Stimulated activated CD4-positive, alpha-beta T cell treated with anti-CD3 and anti-CD28 coated beads, Interleukin-4, amount 100 ng/mL, for 1 hour (primary cell): ENCODE data around the gene TSC22D1.
"Not testable (repeated sequence)": the region's sequence is repeated elsewhere in the genome, so short reads cannot be mapped to it uniquely, and the experiment has no call there.

Source experiments
- DNase-seq: peaks from one replicate; pipeline ENCODE4 v3.0.0-alpha.2; 2020

The TSC22D1 gene

DNA sequence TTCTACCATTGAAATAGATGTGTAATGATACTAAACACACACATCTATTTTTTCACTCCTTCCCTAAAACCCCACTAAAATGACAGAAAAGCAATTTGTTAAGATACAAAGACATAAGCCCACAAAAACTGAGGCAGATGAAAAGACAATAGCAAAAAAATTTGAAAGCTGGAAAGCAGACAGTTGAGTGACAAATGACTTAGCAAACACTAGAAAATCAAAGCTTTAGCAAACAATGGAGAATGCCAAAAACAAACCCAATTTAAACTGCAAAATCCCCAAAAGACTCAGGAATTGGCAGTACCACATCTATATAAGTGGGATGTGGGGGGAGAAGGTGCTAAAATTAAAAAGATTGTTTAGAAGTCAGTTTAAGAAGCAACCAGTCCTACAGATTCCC, 9.5 kb downstream of the TSC22D1 start:
- DNase-seq: no peak

DNA sequence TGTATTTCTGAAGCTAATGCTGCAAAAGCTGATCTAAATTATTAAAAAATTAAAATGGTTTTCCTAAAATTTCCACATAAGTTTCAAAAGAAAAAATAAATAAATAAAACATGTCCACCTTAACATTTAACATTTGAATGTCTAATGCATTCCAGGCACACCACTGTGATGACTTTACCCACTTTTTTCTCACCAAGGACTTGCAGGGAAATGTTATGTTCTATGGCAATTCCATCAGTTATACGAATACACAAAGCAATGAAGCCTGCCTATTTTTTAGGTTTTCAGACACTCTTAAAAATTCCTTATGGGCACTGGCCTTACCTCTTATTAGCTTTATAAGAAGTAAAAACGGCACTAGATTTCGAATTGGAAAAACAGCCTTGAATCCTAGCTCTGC, 10.2 kb downstream of the TSC22D1 start:
- DNase-seq: no peak

DNA sequence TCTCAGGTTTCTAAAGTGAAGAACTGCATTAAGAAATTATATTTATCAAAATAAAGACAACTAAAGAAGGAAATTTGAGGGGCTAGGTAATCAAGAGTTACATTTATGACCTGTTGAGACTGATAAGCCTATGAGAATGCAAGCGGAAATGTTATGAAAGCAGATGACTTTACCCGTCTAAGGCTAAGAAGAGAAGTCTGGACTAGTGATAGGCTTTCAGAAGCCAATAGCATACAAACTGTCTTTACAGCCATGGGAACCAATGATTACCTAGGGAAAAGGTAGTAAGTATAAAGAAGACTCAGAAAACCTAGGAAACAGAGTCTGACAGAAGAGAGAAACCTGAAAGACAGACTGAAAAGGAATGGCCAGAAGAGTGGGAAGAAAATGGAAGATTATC, 11.2 kb downstream of the TSC22D1 start:
- no peak for DNase-seq

DNA sequence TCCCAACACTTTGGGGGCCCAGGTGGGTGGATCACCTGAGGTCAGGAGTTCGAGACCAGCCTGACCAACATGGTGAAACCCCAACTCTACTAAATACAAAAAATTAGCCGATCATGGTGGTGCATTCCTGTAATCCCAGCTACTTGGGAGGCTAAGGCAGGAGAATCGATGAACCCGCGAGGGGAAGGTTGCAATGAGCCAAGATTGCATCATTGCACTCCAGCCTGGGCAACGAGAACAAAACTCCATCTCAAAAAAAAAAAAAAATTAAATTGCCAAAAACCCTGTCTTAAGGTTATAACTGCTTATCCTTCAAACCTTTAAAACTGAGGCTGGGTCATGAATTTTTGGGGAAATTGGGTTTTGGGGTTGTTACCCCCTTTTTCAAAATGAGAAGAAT, 13.3 kb downstream of the TSC22D1 start:
- not testable (repeated sequence) for DNase-seq

DNA sequence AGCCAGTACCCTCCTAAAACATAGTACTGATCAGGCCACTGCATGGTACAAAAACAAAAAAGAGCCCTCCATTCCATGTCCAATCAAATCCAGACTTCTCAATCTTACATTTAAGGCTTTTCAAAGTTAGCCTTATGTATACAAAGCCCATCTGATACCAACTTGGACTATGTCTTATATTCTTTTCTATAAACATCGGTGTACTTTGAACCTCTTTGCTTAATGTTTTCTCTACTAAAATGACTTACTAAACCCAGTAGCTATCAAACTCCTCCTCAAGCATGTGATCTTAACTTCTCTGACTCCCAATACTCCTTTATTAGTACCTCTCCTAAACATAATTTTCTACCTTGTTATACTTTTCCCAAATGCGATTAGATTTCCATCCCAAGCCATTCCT, 14.8 kb downstream of the TSC22D1 start:
- DNase-seq: no peak

DNA sequence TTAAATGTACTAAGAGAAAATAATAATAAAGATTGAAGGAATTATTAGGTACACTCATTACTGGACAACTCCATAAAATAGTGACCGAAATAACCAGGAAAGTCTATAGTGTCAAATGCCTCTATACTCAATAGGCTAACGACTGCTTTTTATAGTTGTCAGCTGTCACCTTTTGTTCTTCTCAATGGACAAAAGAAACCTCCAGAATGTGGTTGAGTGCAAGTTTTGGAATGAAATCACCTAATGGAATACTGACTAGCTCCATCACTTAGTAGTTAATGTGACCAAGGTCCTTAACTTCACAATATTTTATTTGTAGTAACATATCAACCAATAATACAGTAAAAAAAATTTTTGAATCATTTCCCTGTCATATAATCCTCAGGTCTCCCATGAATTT, 18.1 kb downstream of the TSC22D1 start:
- DNase-seq: no peak

DNA sequence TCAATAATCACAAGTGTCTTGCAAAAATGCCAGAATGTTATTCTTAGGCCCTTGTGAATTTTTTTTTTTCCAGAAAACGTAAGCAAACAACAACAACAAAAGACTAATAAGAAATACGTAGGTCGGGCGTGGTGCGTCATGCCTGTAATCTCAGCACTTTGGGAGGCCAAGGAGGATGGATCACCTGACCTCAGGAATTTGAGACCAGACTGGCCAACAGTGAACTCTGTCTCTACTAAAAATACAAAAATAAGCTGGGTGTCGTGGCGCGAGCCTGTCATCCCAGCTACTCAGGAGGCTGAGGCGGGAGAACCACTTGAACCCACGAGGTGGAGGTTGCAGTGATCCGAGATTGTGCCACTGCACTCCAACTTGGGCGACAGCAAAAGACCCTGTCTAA, 20.9 kb downstream of the TSC22D1 start:
- DNase-seq: no peak

DNA sequence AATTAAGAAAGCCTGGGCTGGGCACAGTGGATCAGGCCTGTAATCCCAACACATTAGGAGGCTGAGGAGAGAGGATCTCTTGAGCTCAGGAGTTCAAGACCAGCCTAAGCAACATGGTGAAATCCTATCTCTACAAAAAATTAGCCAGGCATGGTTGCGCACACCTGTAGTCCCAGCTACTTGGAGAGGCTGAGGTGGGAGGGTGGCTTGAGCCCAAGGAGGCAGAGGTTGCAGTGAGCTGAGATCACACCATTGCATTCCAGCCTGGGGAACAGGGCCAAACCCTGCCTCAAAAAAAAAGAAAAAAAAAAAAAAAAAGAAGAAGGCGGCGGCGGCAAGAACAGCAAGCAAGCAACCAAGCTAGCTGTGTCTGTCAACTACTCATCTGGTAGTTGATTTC, 26.7 kb downstream of the TSC22D1 start:
- DNase-seq: no peak

DNA sequence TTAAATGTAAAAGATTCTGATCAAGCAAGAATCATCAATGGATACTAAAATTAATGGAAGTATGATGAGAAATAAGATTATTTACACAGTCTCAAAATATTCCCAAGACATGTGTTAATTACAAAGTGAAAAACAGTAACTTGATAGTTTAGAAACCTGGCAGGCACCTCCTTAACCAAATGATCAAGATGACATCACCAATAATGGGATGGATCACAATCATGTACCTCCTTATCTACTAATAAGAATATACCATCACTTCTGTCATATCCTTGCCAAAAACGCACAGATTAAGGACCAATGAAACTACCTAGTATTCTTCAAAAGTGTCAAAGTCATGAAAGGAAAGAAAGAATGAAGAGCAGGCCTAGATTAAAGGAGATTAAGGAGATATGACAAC, 30.0 kb downstream of the TSC22D1 start:
- DNase-seq: no peak

DNA sequence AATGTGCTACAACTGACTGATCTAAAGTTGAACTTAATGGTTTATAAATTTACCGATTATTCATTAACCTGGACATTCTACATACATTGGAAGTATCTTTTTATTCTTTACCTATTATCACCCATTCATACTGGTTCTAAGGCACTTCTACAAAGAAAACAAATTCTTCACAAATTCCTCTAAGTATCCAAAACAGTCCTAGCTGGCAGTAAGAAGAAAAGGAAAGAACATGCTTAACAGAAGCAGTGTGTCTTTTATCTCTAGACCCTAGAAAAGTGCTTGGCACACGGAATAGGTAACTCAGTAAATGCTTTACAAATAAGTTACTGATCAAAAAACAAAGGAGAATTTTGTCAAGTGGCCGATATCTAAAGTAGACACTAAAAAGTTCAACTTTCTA, 32.8 kb downstream of the TSC22D1 start:
- no peak for DNase-seq

DNA sequence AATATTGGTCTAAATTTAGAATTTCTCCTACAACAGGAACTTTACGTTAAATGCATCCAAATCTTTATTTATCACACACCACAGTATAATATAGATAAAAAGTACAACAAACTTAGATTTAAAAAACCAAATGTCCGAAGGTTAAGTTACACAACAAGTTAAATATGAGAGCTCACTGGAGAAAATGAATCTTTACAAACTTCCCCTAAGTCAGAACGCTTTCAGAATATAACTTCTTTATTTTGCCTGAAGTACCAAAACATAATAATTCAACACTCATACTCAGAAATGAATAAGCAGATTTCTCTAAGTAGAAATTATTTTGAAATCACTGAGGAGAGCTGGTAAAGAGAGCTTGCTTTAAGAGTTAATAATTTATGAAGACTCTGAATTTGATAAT, 33.8 kb downstream of the TSC22D1 start:
- no peak for DNase-seq

DNA sequence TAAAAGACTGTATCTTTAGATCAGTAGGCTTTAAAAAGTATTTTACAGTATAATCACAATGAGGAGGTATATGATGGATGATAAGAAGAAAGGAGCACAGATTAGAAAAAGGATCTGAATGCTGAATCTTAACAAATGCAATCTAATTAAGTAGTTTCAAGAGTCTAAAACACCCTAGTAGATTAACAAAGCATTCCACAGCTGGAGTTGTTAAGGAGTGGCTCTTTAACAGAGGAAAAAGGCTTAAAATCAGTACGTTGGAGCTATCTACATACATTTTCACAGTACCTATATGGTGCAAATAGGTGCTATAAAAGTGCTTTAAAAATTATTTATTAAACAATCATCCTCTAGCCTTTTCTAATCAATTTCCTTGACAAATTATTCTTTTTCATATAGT, 34.5 kb downstream of the TSC22D1 start:
- DNase-seq: no peak

DNA sequence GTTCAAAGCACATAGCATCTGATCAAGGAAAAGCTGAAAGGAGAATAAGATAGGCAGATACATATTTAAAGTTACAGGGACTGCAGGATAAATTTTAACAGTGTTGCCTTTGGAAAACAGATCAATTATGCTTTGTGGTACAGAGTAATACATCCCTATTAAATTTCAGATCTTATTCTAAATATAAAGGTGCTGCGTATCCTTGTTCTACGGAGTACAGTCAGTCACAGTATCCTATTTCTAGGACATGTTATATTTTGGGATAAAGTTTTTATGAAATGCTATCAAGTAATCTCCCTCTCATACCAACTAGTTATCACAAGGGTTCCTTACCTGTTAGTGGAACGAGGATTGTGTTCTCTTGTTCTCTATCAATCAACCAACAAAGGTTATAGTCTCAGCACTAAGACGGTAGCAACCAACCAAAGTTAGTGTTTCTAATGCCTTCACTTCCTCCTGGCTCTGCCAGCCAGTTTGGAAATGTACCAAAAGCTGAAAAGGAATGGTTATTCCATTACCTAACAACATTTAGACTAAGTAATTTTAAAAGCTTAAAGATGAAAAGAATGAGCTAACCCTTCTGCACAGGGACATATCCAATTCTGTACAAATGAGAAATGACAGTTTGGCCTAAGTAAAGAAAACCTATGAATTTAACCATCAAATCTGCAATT, 35.2 kb downstream of the TSC22D1 start:
- no peak for DNase-seq

DNA sequence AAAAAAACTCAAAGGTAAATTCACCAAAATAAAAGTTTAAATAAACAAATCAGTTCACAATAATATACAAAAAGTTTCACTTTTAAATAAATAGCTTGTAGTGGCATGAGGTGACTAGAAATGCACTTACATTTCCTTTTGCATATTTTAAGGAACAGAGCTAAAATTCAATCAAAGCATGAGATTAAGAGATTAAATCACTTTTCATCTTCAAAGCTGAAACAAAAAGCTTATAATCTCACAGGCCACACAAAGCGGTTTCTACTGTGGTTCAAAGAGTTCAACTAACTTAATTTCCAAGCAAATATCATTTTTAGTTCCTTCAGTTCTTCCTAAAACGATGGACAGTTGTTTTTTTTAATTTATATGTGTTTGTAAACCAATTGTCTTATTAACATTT, 38.9 kb downstream of the TSC22D1 start:
- DNase-seq: no peak

DNA sequence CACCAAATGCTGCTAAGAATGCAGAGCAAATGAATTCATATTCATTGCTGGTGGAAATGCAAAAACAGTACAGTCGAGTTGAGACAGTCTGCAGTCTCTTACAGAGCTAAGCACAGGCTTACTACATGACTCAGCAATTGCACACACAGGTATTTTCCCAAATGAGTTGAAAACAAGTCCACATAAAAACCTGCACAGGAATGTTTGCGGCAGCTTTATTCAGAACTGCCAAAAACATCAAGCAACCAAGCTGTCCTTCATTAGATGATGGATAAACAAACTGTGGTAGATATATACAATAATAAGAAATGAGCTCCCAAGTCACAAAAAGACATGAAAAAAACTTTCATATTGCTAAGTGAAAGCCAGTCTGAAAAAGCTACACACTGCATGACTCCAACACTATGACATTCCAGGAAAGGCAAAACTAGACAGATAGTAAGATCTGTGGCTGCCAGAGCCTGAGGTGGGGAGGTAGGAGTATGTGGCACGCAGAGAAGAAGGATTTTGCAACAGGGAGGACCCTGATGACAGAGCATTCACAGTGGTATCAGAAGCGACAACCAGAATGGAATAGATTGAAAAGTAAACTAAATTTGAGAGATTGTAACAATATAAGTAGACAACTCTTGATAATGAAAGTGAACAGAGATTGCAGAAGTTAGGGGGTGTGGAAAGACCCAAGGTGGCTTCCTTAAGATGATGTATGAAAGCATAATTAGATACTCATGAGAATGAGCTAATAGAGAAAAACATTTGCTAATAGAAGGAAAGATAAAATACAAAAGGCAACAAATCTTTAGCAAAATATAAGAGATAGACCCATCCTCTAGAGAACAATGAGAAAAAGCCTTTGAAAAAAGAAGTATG, 52.7 kb downstream of the TSC22D1 start:
- no peak for DNase-seq

DNA sequence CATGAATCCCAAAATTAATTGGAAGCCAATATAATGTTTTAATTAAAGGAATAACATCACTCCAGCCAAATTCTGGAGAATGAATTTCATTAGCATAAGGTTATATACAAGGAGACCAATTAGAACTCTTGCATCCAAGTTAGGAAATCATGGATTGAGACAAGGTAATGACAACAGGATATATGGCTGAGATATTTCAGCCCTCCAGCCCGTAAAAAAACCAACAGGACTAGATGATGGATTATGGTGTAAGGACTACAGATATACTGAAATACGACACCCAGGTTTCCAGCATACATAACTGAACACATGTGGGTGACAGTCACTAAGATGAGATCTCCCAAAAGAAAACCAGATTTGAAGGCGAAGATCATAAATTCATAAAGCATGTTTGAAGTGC, 56.5 kb downstream of the TSC22D1 start:
- no peak for DNase-seq

DNA sequence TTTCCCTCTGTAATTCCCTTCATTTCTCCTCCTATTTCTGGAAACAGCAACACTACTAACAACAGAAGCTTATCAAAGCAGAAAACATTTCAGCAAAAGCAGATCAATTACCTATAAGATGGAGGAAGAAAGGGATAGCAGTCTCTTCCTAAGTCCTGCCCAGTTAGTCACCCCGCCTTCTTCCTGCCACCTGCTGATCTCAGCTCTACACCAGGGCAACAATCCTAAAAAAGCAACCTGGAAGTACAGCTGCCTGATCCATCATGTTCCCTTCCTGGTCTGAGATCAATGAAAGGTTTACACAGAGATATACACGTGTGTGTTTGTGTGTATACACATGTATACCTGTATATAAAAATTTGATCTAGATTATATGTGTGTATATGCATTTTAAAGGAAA, 59.4 kb downstream of the TSC22D1 start:
- DNase-seq: no peak

DNA sequence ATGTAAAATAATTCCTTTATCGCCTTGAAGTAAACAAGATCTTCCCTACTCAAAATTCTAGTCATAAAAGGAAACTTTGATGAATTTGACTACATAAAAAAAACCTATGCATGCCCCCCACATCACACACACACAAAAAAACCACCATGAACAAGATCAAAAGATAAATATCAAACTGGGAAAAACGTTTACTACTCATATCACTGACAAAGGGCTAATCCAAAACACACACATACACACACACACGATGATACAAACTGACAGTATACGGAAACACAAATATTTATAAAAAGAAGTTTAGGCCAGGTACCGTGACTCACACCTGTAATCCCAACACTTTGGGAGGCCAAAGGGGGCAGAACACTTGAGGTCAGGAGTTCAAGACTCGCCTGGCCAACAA, 61.9 kb downstream of the TSC22D1 start:
- DNase-seq: no peak

DNA sequence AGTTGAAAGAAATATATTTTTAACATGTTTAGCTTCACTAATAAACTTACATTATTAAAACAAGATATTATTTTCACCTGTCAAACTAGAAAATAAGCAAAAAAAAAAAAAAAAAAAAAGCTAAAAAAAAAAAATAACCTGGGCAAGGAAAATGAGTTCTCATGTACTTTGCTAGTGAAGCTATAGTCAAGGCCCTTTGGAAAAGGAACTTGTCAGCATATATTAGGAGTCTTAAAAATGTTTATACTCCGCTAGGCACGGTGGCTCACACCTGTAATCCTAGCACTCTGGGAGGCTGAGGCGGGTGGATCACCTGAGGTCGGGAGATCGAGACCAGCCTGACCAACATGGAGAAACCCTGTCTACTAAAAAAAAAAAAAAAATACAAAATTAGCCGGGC, 66.3 kb downstream of the TSC22D1 start:
- not testable (repeated sequence) for DNase-seq

DNA sequence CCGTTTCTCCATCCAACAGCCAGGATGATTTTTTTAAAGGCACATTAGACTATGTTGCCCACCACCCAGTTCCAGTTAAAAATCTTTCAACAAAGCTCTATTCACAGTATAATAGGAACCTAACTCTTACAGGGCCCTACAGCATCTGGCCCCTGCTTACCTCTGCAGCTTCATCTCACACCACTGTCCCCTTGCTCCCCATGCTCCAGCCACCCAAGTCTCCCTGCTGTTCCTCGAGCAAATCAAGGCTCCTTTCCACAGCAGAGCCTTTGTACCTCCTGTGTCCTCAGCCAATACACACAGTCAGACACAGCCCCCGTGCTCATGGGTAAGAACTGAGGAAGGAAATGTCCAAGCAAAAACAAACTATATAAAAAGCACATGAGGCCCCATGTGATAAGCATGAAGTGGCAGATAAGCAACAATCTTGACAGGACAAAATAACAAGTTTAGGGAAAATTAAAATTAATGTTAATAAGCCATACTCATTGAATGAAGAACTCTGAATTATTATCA, 67.5 kb downstream of the TSC22D1 start:
- no peak for DNase-seq

DNA sequence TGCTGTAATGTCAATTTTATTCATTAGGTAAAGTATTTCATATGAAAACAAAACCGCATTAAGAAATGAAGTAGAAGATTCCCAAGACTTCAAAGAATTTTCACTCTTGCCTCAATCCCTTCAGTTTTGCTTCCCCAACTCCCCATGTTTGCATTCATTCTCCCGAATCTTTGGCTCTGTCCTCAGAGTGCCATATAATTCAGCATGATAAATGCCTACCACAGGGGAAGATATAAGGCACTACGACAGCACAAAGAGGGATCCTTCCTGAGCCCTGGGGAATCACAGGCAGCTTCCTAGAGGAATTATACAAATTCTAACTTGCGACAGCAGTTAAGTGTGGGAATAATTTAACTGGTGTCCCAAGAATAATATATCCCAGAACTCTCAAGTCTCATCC, 68.5 kb downstream of the TSC22D1 start:
- DNase-seq: no peak

DNA sequence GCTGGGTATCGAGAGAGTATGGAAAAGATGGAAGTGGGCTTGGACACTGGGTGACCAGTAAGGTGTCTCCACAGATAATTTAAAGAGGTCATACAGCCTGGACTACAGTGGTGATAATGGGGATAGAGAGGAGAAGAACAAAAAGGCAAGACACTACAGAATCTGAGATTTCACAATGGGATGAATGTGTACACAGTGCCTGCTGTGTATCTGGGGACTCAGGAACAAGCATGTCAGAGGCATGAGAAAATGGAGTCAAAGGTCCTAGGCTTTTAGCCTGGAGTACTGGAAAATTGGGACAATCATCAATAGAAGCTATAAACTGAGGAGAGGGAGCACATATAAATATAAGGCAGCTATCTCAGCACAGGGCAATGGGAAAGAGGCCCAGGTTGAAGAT, 69.4 kb downstream of the TSC22D1 start:
- no peak for DNase-seq

DNA sequence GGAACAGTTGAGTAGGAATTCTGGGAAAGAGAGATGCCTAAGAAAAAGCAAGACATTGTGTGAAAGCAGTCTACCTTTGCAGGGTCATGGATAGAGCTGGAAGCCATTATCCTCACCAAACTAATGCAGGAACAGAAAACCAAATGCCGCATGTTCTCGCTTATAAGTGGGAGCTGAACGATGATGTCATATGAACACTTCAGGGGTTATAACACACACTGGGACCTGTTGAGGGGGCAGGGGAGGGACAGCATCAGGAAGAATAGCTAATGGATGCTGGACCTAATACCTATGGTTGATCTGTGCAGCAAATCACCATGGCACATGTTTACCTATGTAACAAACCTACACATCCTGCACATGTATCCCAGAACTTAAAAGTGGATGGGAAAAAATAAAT, 69.9 kb downstream of the TSC22D1 start:
- no peak for DNase-seq

DNA sequence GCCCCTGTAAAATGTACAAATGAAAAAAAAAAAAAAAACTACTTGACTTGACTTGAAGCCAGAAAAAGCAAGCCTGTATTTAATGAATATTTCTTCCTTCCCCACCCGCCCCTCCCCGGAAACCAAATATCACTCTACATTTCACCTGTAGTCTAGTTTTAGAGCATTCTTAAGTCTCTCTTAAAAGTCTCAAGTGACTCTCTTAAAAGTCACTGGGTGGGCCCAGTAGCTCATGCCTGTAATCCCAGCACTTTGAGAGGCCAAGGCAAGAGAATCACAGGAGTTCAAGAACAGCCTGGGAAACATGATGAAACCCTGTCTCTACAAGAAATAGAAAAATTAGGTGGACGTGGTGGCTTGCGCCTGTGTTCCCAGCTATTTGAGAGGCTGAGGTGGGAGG, 72.0 kb downstream of the TSC22D1 start:
- no peak for DNase-seq

DNA sequence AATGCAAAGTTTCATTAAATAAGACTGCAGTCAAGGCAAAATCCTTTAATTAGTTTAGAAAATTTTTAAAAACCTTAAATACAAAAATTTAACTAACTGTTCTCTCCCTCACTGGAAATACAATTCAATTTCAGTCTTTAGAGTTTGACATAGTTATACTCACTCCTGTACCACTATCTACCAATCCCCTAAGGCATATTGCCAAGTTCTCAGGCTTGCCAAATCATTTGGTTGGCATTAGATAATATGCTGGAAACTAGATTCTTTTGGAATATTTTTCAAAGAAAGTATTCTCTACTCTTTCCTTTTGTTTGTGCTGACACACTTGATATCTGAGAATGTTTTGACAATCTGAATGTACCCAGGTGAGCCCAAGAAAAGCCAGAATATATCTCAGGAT, 77.2 kb downstream of the TSC22D1 start:
- DNase-seq: no peak
